NCI-H1694 (cell line): ENCODE measurements around the gene CERS6.
"Not testable (repeated sequence)": the region's sequence is repeated elsewhere in the genome, so short reads cannot be mapped to it uniquely, and the experiment has no call there.

Source experiments
- DNase-seq: peaks from one replicate; lab custom pipeline; 2025; lab: John Stamatoyannopoulos, UW

The CERS6 gene

GRCh38 chr2:168468354-168468753 is 12.3 kb downstream of the CERS6 start:
- no peak for DNase-seq

GRCh38 chr2:168469281-168469988 is 13.4 kb downstream of the CERS6 start:
- no peak for DNase-seq

- no peak for DNase-seq
These were observed 14.5 kb downstream of the CERS6 start for GRCh38 chr2:168470320-168471162.

GRCh38 chr2:168471163-168471475 is 15.0 kb downstream of the CERS6 start:
- DNase-seq, result no peak

- no peak for DNase-seq
These were observed 19.6 kb downstream of the CERS6 start for GRCh38 chr2:168475636-168476035.

- DNase-seq, result no peak
These were observed 22.1 kb downstream of the CERS6 start for GRCh38 chr2:168478206-168478605.

GRCh38 chr2:168480356-168480755 is 24.3 kb downstream of the CERS6 start:
- DNase-seq, result no peak

- DNase-seq, result no peak
These were observed 24.9 kb downstream of the CERS6 start for GRCh38 chr2:168480825-168481585.

GRCh38 chr2:168482269-168482668 is 26.2 kb downstream of the CERS6 start:
- DNase-seq, result no peak

GRCh38 chr2:168482952-168483831 is 27.1 kb downstream of the CERS6 start:
- no peak for DNase-seq

- DNase-seq, result no peak
These were observed 30.4 kb downstream of the CERS6 start for GRCh38 chr2:168486477-168486876.

GRCh38 chr2:168490015-168490874 is 34.2 kb downstream of the CERS6 start:
- no peak for DNase-seq

GRCh38 chr2:168490946-168491605 is 35.0 kb downstream of the CERS6 start:
- DNase-seq, result no peak

- not testable (repeated sequence) for DNase-seq
These were observed 35.7 kb downstream of the CERS6 start for GRCh38 chr2:168491728-168492127.

GRCh38 chr2:168493219-168493618 is 37.1 kb downstream of the CERS6 start:
- not testable (repeated sequence) for DNase-seq

- DNase-seq, result no peak
These were observed 38.2 kb downstream of the CERS6 start for GRCh38 chr2:168494190-168494711.

- DNase-seq, result no peak
These were observed 39.5 kb downstream of the CERS6 start for GRCh38 chr2:168495524-168495923.

GRCh38 chr2:168496906-168497305 is 40.8 kb downstream of the CERS6 start:
- DNase-seq, result no peak

- DNase-seq, result no peak
These were observed 43.4 kb downstream of the CERS6 start for GRCh38 chr2:168499500-168499899.

- DNase-seq, result no peak
These were observed 44.4 kb downstream of the CERS6 start for GRCh38 chr2:168500516-168500915.
